GM12878 (cell line): ENCODE results near the gene CTBP1. TPM values are rescaled to one million over a fixed set of nuclear protein-coding genes. Genes with fewer than 3 reads are reported as not detected.

ENCODE experiments used
- ATAC-seq: fragments of 200-7000 bp; cut with Tn5 transposase; 3 replicates; pipeline ENCODE4 v1.9.1; 2020; ENCODE audit warnings: mild to moderate bottlenecking, moderate library complexity
- BruUV-seq: library from RNA; stranded (reverse); fragments of 400-500 nt; replicated peaks from 2 replicates; lab custom pipeline; 2021; lab: Mats Ljungman, UMichigan
- CTCF ChIA-PET: fragments of 300-600 bp; sonication (Branson Sonifier 250); formaldehyde crosslinking; extraction: SDS; loops from one replicate; lab custom pipeline; 2021; ENCODE audit warnings: inconsistent platforms; lab: Yijun Ruan, JAX
- POLR2A ChIA-PET: fragments of 350-600 bp; formaldehyde crosslinking; extraction: SDS; loops from one replicate; lab custom pipeline; 2021; ENCODE audit warnings: inconsistent platforms; lab: Charles Lee
- RAD21 ChIA-PET: fragments of 300-600 bp; sonication (Branson Sonifier 250); formaldehyde crosslinking; loops from one replicate; lab custom pipeline; 2023; ENCODE audit warnings: antibody characterized with exemption; ENCODE audit not compliant: unreplicated experiment; lab: Charles Lee
- SMC1A ChIA-PET: fragments of 300-600 bp; sonication (Branson Sonifier 250); formaldehyde crosslinking; loops from one replicate; lab custom pipeline; 2023; ENCODE audit not compliant: unreplicated experiment, uncharacterized antibody; lab: Charles Lee
- DNase-seq: peaks from one replicate; pipeline ENCODE4 v3.0.0-alpha.2; 2011; ENCODE audit warnings: low read depth, low spot score
- FAIRE-seq: peaks from 3 replicates; lab custom pipeline; 2011; peaks lifted over from hg19 to GRCh38; lab: Jason Lieb, UNC
- H2AFZ ChIP-seq: 2 replicates; pipeline ENCODE4 v1.6.0; 2011; ENCODE audit warnings: low read depth, low read length, control low read depth; ENCODE audit not compliant: control insufficient read depth
- H3K27ac ChIP-seq: 2 replicates; pipeline ENCODE4 v1.5.1; 2011; ENCODE audit warnings: control low read depth; ENCODE audit not compliant: control insufficient read depth, insufficient read depth
- H3K27me3 ChIP-seq, 2 experiments: replicated peaks in 1 of 2; 2 replicates each; pipeline versions ENCODE4 v1.6.0 to v1.6.1; 2011; ENCODE audit warnings: low read length in 1 of 2; ENCODE audit not compliant: control insufficient read depth in 2 of 2, insufficient read depth in 2 of 2
- H3K36me3 ChIP-seq, 2 experiments: 2 replicates each; pipeline ENCODE4 v1.5.1; 2011; ENCODE audit warnings: low read length in 1 of 2; ENCODE audit not compliant: control insufficient read depth in 2 of 2, insufficient read depth in 2 of 2
- H3K4me1 ChIP-seq: 2 replicates; pipeline ENCODE4 v1.6.1; 2011; ENCODE audit warnings: mild to moderate bottlenecking, low read length, moderate library complexity, mixed read lengths; ENCODE audit not compliant: control insufficient read depth, insufficient read depth
- H3K4me2 ChIP-seq: 2 replicates; pipeline ENCODE4 v1.6.0; 2011; ENCODE audit warnings: control low read depth; ENCODE audit not compliant: control insufficient read depth, insufficient read depth
- H3K4me3 ChIP-seq: fragments of 200-600 bp; sonication (generic); 2 replicates; pipeline ENCODE4 v1.5.1; 2016
- H3K79me2 ChIP-seq: 2 replicates; pipeline ENCODE4 v1.6.0; 2011; ENCODE audit warnings: low read length; ENCODE audit not compliant: control insufficient read depth, insufficient read depth
- H3K9ac ChIP-seq: 2 replicates; pipeline ENCODE4 v1.8.0; 2011; ENCODE audit warnings: low read length, control low read depth, mixed read lengths; ENCODE audit not compliant: control insufficient read depth, insufficient read depth
- H3K9me3 ChIP-seq: replicated peaks from 3 replicates; pipeline ENCODE4 v1.5.1; 2011; ENCODE audit warnings: mild to moderate bottlenecking, low read length; ENCODE audit not compliant: control insufficient read depth, insufficient read depth
- H4K20me1 ChIP-seq: 2 replicates; pipeline ENCODE4 v1.6.0; 2011; ENCODE audit not compliant: control insufficient read depth, insufficient read depth
- BCL11A ChIP-seq: IDR thresholded peaks from 2 replicates; pipeline ENCODE4 v1.6.1; 2011; ENCODE audit warnings: low read depth, low read length
- EED ChIP-seq: sonication (generic); IDR thresholded peaks from 2 replicates; pipeline ENCODE4 v1.6.1; 2016; ENCODE audit warnings: antibody characterized with exemption, low read depth
- EP300 ChIP-seq, 2 experiments: fragments of 150-350 bp in 1 of 2; IDR thresholded peaks; 2 replicates each; pipeline ENCODE4 v1.6.1; 2011 to 2012; ENCODE audit warnings: low read depth in 2 of 2, low read length in 2 of 2, borderline replicate concordance in 1 of 2, improper control_type of control experiment in 1 of 2, inconsistent platforms in 1 of 2; ENCODE audit not compliant: control insufficient read depth in 1 of 2
- ESRRA ChIP-seq: IDR thresholded peaks from 2 replicates; pipeline ENCODE4 v1.6.1; 2012; ENCODE audit warnings: mild to moderate bottlenecking, low read length, improper control_type of control experiment
- HDAC6 ChIP-seq: fragments of 200-600 bp; sonication (generic); IDR thresholded peaks from one replicate; pipeline ENCODE4 v1.8.0; 2017; ENCODE audit warnings: antibody characterized with exemption; ENCODE audit not compliant: unreplicated experiment
- IKZF2 ChIP-seq, 2 experiments: fragments of 450-650 bp; IDR thresholded peaks; 2 replicates each; pipeline ENCODE4 v1.6.1; 2017; ENCODE audit warnings: mild to moderate bottlenecking in 2 of 2, moderate library complexity in 2 of 2
- IRF4 ChIP-seq: IDR thresholded peaks from 2 replicates; pipeline ENCODE4 v1.6.1; 2011; ENCODE audit warnings: low read depth, low read length
- MEF2A ChIP-seq: IDR thresholded peaks from 2 replicates; pipeline ENCODE4 v1.6.1; 2011; ENCODE audit warnings: low read depth, mild to moderate bottlenecking, low read length, moderate library complexity; ENCODE audit not compliant: insufficient read depth
- NR2C1 ChIP-seq: fragments of 450-650 bp; IDR thresholded peaks from 2 replicates; pipeline ENCODE4 v1.6.1; 2017; ENCODE audit warnings: antibody characterized with exemption, mild to moderate bottlenecking, moderate library complexity
- POLR2AphosphoS5 ChIP-seq: IDR thresholded peaks from 2 replicates; pipeline ENCODE4 v1.6.1; 2011; ENCODE audit warnings: mild to moderate bottlenecking, low read length, inconsistent platforms
- SMAD1 ChIP-seq: fragments of 450-650 bp; IDR thresholded peaks from 2 replicates; pipeline ENCODE4 v1.6.1; 2018; ENCODE audit warnings: mild to moderate bottlenecking, low read depth; ENCODE audit not compliant: partially characterized antibody
- SRF ChIP-seq, 2 experiments: IDR thresholded peaks; 2 replicates each; pipeline ENCODE4 v1.6.1; 2011; ENCODE audit warnings: low read depth in 2 of 2, low read length in 2 of 2, mild to moderate bottlenecking in 1 of 2, moderate library complexity in 1 of 2
- STAT3 ChIP-seq: IDR thresholded peaks from 2 replicates; pipeline ENCODE4 v1.6.1; 2011; ENCODE audit warnings: low read depth, low read length, improper control_type of control experiment
- SUZ12 ChIP-seq: fragments of 200-600 bp; sonication (generic); IDR thresholded peaks from one replicate; pipeline ENCODE4 v1.6.1; 2018; ENCODE audit warnings: antibody characterized with exemption, mild to moderate bottlenecking; ENCODE audit not compliant: unreplicated experiment
- TARDBP ChIP-seq: IDR thresholded peaks from 2 replicates; pipeline ENCODE4 v1.6.1; 2016; ENCODE audit warnings: borderline replicate concordance
- TCF7 ChIP-seq: IDR thresholded peaks from 2 replicates; pipeline ENCODE4 v1.6.1; 2014; ENCODE audit warnings: antibody characterized with exemption, borderline replicate concordance
- ZBTB4 ChIP-seq: fragments of 450-650 bp; formaldehyde crosslinking; IDR thresholded peaks from 2 replicates; pipeline ENCODE4 v1.4.0; 2022; ENCODE audit warnings: mild to moderate bottlenecking, moderate library complexity
- WGBS: methylation state at CpG from one replicate; pipeline ENCODE4 v1.1.6; 2016; ENCODE audit warnings: low lambda C conversion rate; ENCODE audit not compliant: insufficient replicate concordance, insufficient coverage; ENCODE audit errors: missing lambda C conversion rate; 5-methylcytosine and 5-hydroxymethylcytosine counted together
- in situ Hi-C: fragments of 300-500 bp; cut with MboI; formaldehyde crosslinking; loops from 9 replicates; pipeline ENCODE4 v1.14.3; 2018; ENCODE audit warnings: mixed read lengths
- intact Hi-C: fragments of 100-400 bp; cut with micrococcal nuclease; formaldehyde crosslinking; loops from one replicate; pipeline ENCODE4 v1.14.2; 2022; ENCODE audit not compliant: unreplicated experiment
- polyA plus RNA-seq, 11 experiments: library from polyadenylated mRNA; depleted of rRNA in 4 of 11; unstranded in 6 of 11; stranded (reverse) in 5 of 11; fragments of >200 nt; fragmentation: Nextera tagmentation in 4 of 11; fragmentation: Illumina TruSeq in 1 of 11; extraction: Ambion mirVana in 4 of 11; extraction: Trizol in 1 of 11; gene quantifications; 1 replicate in 1 of 11; 2 replicates in 10 of 11; pipeline versions ENCODE4 v1.2.1 to v1.2.3, GENCODE V29; 2011 to 2016; ENCODE audit warnings: inconsistent platforms in 2 of 11, missing spikeins in 2 of 11, low read depth in 1 of 11
- total RNA-seq, 4 experiments: library from RNA; depleted of rRNA in 3 of 4; stranded (reverse); fragments of >200 nt in 3 of 4; fragmentation: Illumina TruSeq in 1 of 4; extraction: Trizol in 1 of 4; gene quantifications; 2 replicates each; pipeline versions ENCODE4 v1.2.1 to v1.2.3, GENCODE V29; 2013 to 2021
- TF ChIP-seq, protein P1 (sequence below): fragments of 450-650 bp; IDR thresholded peaks from 2 replicates; pipeline ENCODE4 v1.6.1; 2017; ENCODE audit warnings: borderline replicate concordance
- TF ChIP-seq, protein P2 (sequence below): fragments of 450-650 bp; IDR thresholded peaks from 2 replicates; pipeline ENCODE4 v1.6.1; 2017; ENCODE audit warnings: low read depth, mild to moderate bottlenecking, moderate library complexity

Gene CTBP1
- total and polyA plus RNA-seq, 10 of the 15 experiments (the other 5 are each of a cell fraction or from before 2014, with no cell fraction given): 7.4 to 182 (median 63.1) TPM

DNA sequence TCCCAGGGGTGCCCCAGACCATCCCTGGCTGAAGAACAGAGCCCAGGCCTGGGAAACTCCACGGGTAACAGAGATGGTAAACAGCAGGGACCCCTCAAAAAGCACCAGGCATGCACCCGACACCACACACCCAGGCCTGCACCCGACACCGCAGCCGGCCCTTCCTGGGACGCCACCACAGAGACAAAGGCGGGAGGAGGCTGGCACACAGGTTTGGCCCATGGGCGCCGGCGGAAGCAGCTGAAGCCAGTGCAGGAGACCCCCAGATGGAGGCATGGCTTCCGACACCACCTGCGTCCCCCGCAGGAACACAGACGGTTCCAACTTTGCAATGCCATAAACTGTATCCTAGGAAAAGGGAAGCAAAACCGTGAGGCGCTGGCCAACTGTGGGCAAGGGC is 22.3 kb downstream of the CTBP1 start (continued):
- TF ChIP-seq NR2C1: no peak
- no peak for TF ChIP-seq IKZF2 (IDR thresholded peaks at IDR 0.05)

DNA sequence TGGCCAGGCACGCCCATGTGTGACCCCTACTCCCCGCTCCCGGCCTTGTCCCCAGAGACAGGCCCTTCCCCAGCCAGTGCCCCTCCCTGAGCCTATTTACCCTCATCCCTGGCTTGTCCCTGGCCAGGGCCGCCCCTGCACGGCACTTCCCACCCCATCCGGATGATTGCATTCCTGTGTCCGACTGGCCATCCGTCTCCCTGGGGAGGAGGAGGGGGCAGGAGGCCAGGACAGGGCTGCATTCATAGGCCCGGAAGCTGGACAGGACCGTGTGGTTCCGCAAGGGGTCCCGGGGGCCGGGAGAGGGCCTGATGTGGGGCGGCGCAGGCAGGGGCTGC is 22.8 kb downstream of the CTBP1 start:
- peaks cover 14 to 53% of the 10 kb centered on the region in 2 experiments for H3K36me3 ChIP-seq
- intact Hi-C loops: no loop called here
- BruUV-seq: no TSS peak
- ChIA-PET CTCF (no interaction called here), POLR2A (no interaction called here), SMC1A (no interaction called here), RAD21 (no interaction called here)
- no peak overlapping the region for H3K4me3 ChIP-seq
- H3K27me3 ChIP-seq: no peaks in the 10 kb centered on the region
- 87% methylated on average over 5 of the region's 15 CpGs for WGBS
- H2AFZ ChIP-seq: no peak overlapping the region
- ATAC-seq (no peak), FAIRE-seq (no peak), DNase-seq (no peak)
- H3K79me2 ChIP-seq: no peaks in the 10 kb centered on the region
- no peak overlapping the region for H3K4me2 ChIP-seq
- H4K20me1 ChIP-seq: no peaks in the 10 kb centered on the region
- no peaks in the 10 kb centered on the region; the same call in 2 of the 3 replicates for H3K9me3 ChIP-seq
- in situ Hi-C loops: no loop called here
- no peaks in the 10 kb centered on the region for H3K4me1 ChIP-seq
- no peak overlapping the region for H3K9ac ChIP-seq
- no peak overlapping the region for H3K27ac ChIP-seq
- TF ChIP-seq, protein P1, sequence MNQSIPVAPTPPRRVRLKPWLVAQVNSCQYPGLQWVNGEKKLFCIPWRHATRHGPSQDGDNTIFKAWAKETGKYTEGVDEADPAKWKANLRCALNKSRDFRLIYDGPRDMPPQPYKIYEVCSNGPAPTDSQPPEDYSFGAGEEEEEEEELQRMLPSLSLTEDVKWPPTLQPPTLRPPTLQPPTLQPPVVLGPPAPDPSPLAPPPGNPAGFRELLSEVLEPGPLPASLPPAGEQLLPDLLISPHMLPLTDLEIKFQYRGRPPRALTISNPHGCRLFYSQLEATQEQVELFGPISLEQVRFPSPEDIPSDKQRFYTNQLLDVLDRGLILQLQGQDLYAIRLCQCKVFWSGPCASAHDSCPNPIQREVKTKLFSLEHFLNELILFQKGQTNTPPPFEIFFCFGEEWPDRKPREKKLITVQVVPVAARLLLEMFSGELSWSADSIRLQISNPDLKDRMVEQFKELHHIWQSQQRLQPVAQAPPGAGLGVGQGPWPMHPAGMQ: no peak
- TF ChIP-seq SUZ12 (no peak), EED (no peak), STAT3 (no peak), ZBTB4 (no peak), POLR2AphosphoS5 (no peak), SRF (IDR thresholded peaks at IDR 0.05; ENCODE audit: low read depth in 2 of 2, low read length in 2 of 2) (no peak), HDAC6 (no peak), TCF7 (no peak), TARDBP (no peak), IRF4 (no peak), SMAD1 (no peak), BCL11A (no peak), MEF2A (no peak), ESRRA (no peak), EP300 (IDR thresholded peaks at IDR 0.05; ENCODE audit: borderline replicate concordance in 1 of 2, control insufficient read depth in 1 of 2, low read depth in 2 of 2, low read length in 2 of 2) (no peak)
- TF ChIP-seq, protein P2, sequence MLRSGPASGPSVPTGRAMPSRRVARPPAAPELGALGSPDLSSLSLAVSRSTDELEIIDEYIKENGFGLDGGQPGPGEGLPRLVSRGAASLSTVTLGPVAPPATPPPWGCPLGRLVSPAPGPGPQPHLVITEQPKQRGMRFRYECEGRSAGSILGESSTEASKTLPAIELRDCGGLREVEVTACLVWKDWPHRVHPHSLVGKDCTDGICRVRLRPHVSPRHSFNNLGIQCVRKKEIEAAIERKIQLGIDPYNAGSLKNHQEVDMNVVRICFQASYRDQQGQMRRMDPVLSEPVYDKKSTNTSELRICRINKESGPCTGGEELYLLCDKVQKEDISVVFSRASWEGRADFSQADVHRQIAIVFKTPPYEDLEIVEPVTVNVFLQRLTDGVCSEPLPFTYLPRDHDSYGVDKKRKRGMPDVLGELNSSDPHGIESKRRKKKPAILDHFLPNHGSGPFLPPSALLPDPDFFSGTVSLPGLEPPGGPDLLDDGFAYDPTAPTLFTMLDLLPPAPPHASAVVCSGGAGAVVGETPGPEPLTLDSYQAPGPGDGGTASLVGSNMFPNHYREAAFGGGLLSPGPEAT: no peak
